Keratinocyte (primary cell): ENCODE results near the gene BEST1.

Experiments
- CTCF ChIP-seq, 3 experiments: IDR thresholded peaks in 1 of 3; conservative IDR thresholded peaks in 1 of 3; optimal IDR thresholded peaks in 1 of 3; 2 replicates in 2 of 3; 3 replicates in 1 of 3; pipeline versions ENCODE3 to v1.5.1; 2011; ENCODE audit warnings: low read length in 3 of 3, mild to moderate bottlenecking in 3 of 3, moderate library complexity in 2 of 3, control low read depth in 1 of 3, inconsistent platforms in 1 of 3; ENCODE audit not compliant: insufficient read depth in 2 of 3; ENCODE audit errors: extremely low read depth in 1 of 3
- EZH2 ChIP-seq: IDR thresholded peaks from one replicate; pipeline ENCODE4 v1.6.1; 2012; ENCODE audit warnings: inconsistent platforms, mild to moderate bottlenecking, low read length, moderate library complexity

GRCh38 chr11:61980783-61981541 lies 30.8 kb downstream of the BEST1 start:
- TF ChIP-seq EZH2 (no peak), CTCF (optimal IDR thresholded peaks at IDR 0.05 in 1 of 3, IDR thresholded peaks at IDR 0.05 in 1 of 3, conservative IDR thresholded peaks at IDR 0.05 in 1 of 3; ENCODE audit: extremely low read depth in 1 of 3, insufficient read depth in 2 of 3, low read length in 3 of 3) (no peak)
